Naive B cell (primary cell): Measurements from ENCODE around the gene MINDY4B. TPM values are rescaled to one million over a fixed set of nuclear protein-coding genes. Genes with fewer than 3 reads are reported as not detected.

Source experiments
- ATAC-seq, 2 donors: fragments of 150-1000 bp; cut with Tn5 transposase; 2 replicates each; pipeline ENCODE4 v1.10.0; 2021; ENCODE audit warnings: low read depth in 2 of 2, mild to moderate bottlenecking in 2 of 2, moderate library complexity in 2 of 2
- DNase-seq: peaks from one replicate; pipeline ENCODE4 v3.0.0; 2022
- H3K27ac Mint-ChIP-seq, 6 donors: one replicate each; pipeline ENCODE4 v1.8.0; 2020 to 2022; ENCODE audit warnings: mild to moderate bottlenecking in 6 of 6, mixed read lengths in 6 of 6, moderate library complexity in 5 of 6, inconsistent platforms in 2 of 6
- H3K27me3 Mint-ChIP-seq, 3 donors: one replicate each; pipeline ENCODE4 v1.8.0; 2021 to 2022; ENCODE audit warnings: mixed read lengths in 3 of 3, mild to moderate bottlenecking in 1 of 3
- H3K36me3 Mint-ChIP-seq, 2 donors: one replicate each; pipeline ENCODE4 v1.8.0; 2020 to 2022; ENCODE audit warnings: mixed read lengths in 2 of 2, inconsistent platforms in 1 of 2, mild to moderate bottlenecking in 1 of 2
- H3K4me1 Mint-ChIP-seq, 3 donors: one replicate each; pipeline ENCODE4 v1.8.0; 2020 to 2022; ENCODE audit warnings: mixed read lengths in 3 of 3, inconsistent platforms in 1 of 3, mild to moderate bottlenecking in 1 of 3, moderate library complexity in 1 of 3
- H3K4me3 Mint-ChIP-seq, 8 donors: one replicate each; pipeline ENCODE4 v1.8.0; 2020 to 2022; ENCODE audit warnings: mild to moderate bottlenecking in 8 of 8, mixed read lengths in 8 of 8, moderate library complexity in 8 of 8, inconsistent platforms in 2 of 8
- H3K9me3 Mint-ChIP-seq, 7 donors: one replicate each; pipeline ENCODE4 v1.8.0; 2020 to 2022; ENCODE audit warnings: mixed read lengths in 7 of 7, mild to moderate bottlenecking in 5 of 7, inconsistent platforms in 2 of 7, moderate library complexity in 1 of 7
- polyA plus RNA-seq, 6 donors: library from polyadenylated mRNA; unstranded; fragments of 300-500 nt; fragmentation: Illumina TruSeq; gene quantifications; one replicate each; pipeline ENCODE4 v1.2.3, GENCODE V29; 2021; ENCODE audit warnings: low read depth in 6 of 6

MINDY4B gene
- polyA plus RNA-seq, 6 donors from 2014 or later = not detected

DNA sequence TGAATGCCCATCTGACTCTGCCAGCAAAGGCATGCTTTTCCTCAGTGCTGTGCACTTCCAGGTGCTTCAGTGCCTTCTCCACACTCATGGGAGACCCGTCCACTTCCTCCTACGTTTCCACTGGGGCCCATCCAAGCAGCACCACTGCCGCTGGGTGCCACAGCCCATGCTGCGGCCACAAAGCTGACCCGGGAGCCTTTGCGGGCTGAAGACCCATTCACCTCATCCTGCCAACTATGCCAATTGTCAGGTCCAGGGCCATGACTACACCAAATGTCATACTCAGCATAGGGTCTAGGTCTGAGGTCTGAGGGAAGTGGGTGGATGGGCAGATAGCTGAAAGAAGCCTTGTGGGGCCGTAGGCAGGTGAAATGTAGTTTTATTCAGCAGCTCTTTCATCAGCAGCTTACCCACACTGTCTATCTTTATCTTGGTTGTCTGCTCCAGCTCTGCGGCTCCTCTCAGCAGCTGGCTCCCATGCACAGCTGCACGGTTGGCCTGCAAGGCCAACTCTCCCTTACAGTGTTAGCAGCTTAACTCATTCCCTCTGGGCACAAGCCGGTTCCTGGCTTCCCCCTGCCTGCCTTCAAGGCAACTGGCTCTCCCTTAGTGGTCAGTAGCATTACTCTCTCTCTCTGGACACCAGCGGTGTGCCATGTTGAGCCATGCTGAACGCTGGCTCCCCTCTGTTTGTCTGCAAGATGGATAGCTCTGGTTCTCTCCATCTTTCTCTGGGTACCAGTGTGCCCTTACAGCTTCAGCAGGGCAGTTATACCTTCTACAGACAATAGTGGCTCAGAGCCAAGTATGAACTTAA, 78.6 kb downstream of the MINDY4B start:
- H3K4me3 Mint-ChIP-seq = no peak overlapping the region
- DNase-seq (no peak), ATAC-seq (no peak)
- H3K27me3 Mint-ChIP-seq = peaks cover 12 to 28% (median 16%) of the 10 kb centered on the region in 3 donors
- no peaks in the 10 kb centered on the region for H3K9me3 Mint-ChIP-seq
- H3K36me3 Mint-ChIP-seq = no peaks in the 10 kb centered on the region
- peaks cover 0 to 6% (median 0%) of the 10 kb centered on the region in 3 donors for H3K4me1 Mint-ChIP-seq
- no peak overlapping the region for H3K27ac Mint-ChIP-seq

DNA sequence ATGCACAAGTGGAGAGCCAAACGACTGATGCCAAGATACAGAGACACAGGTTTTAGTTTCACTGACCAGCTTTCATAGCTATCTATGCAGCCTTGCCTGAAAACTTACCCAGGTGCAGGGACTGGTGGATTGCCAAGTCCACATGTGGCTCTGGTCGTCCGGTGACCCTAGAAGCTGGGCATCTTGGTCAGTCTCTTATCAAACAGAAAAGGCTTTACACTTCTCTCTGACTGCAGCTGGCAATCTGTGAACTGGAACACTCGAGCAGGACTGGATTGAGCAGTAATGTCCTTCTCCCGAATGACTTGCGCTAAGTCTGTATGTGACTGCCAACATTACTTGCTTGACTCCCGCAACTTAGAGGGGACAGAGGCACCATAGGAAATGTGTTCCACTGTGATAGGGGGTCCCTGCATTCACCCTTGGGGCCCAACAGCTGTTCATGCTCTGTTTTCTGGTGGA, 79.3 kb downstream of the MINDY4B start:
- no peaks in the 10 kb centered on the region for H3K36me3 Mint-ChIP-seq
- DNase-seq (no peak), ATAC-seq (no peak)
- H3K27ac Mint-ChIP-seq = no peak overlapping the region
- peaks cover 0 to 4% (median 0%) of the 10 kb centered on the region in 3 donors for H3K4me1 Mint-ChIP-seq
- no peaks in the 10 kb centered on the region for H3K9me3 Mint-ChIP-seq
- H3K27me3 Mint-ChIP-seq = peaks cover 12 to 28% (median 16%) of the 10 kb centered on the region in 3 donors
- H3K4me3 Mint-ChIP-seq = no peak overlapping the region

DNA sequence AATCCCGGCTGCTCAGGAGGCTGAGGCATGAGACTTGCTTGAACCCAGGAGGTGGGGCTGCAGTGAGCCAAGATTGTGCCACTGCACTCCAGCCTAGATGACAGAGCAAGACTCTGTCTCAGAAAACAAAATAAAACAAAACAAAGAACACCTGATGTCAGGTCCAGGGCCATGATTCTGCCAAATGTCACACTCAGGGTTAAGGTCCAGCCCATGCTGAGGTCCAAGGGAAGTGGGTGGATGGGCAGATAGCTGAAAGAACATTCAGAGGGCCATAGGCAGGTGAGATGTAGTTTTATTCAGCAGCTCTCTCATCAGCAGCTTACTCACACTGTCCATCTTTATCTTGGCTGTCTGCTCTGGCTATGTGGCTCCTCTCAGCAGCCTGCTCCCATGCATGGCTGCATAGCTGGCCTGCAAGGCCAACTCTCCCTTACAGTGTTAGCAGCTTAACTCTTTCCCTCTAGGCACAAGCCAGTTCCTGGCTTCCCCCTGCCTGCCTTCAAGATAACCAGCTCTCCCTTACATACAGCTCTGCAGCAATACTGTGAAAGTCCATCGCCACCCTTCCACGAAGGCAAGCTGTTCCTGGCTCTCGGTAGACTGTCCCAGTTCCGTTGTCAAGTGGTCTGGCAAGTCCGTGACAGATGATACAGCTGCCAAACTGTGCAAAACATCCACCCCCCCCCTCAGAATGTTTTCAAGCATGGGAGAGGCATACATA, 79.9 kb downstream of the MINDY4B start:
- Mint-ChIP-seq H3K9me3 (no peaks in the 10 kb centered on the region), H3K27me3 (peaks cover 8 to 28% (median 16%) of the 10 kb centered on the region in 3 donors), H3K27ac (peak overlapping the region in 2 of 6 donors; percentile 35 to 43), H3K4me3 (no peak overlapping the region), H3K4me1 (no peaks in the 10 kb centered on the region), H3K36me3 (no peaks in the 10 kb centered on the region)
- DNase-seq (no peak), ATAC-seq (no peak)

DNA sequence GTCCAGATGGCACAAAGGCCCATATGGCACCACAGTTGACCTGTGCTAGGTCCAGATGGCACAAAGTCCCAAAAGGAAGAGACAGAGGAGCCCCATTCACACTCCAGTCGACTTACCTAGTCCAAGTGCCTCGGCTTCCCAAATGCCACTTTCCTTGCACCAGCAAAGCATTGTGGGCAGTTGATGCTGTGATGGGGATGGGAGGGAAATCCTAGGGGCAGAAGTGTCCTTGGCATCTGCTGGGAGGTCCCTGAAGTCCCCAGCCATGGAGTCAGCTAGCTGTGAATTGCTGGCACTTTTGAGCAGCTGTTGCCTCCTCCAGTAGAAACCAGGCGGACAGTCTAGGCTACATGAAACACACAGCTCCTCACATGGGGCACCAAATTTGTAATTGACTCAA, 82.0 kb downstream of the MINDY4B start:
- Mint-ChIP-seq H3K9me3 (no peaks in the 10 kb centered on the region), H3K4me3 (no peak overlapping the region), H3K36me3 (no peaks in the 10 kb centered on the region), H3K4me1 (no peaks in the 10 kb centered on the region), H3K27ac (no peak overlapping the region), H3K27me3 (peaks cover 8 to 20% (median 16%) of the 10 kb centered on the region in 3 donors)
- DNase-seq = no peak
- no peak for ATAC-seq

DNA sequence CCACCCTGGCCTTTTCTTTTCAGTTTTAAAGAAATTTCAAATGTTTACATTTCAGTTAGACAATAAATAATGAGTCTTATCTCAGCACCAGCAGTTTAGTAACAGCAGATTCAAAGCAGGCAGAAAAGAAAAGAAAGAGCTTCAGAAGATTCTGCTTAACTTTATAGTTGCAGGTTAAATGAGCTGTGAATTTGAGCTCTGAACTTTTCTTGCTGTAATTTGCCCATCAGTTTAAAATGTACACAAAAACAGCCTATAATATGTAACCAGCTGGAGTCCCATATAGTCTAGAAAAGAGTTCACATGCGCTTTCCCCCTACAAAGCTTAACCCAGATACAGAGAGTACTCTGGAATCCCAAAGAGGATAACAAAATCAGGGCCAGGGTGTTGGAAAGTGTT, 82.6 kb downstream of the MINDY4B start:
- no peak overlapping the region for H3K4me3 Mint-ChIP-seq
- DNase-seq (no peak), ATAC-seq (no peak)
- H3K9me3 Mint-ChIP-seq = peaks cover 0 to under 1% (median 0%) of the 10 kb centered on the region in 7 donors
- peaks cover 8 to 20% (median 16%) of the 10 kb centered on the region in 3 donors for H3K27me3 Mint-ChIP-seq
- no peaks in the 10 kb centered on the region for H3K36me3 Mint-ChIP-seq
- no peak overlapping the region for H3K27ac Mint-ChIP-seq
- no peaks in the 10 kb centered on the region for H3K4me1 Mint-ChIP-seq

Other genes with a start within 250 kb of the MINDY4B start
- gene ERICH6, start 201.5 kb downstream of the MINDY4B start, polyA plus RNA-seq = under 1 TPM in 2 of 6 donors, not detected in 4; 0.58 to 0.88 TPM
- 100 to 1,000 TPM in 2 of 6 donors, 10 to 100 TPM in 4; 49.7 to 121 (median 78.9) TPM for gene SIAH2, start 142.3 kb downstream of the MINDY4B start, polyA plus RNA-seq
- not detected for gene CLRN1, start 67.3 kb upstream of the MINDY4B start, polyA plus RNA-seq
- gene MED12L, start 180.2 kb upstream of the MINDY4B start, polyA plus RNA-seq = under 1 TPM in 2 of 6 donors, not detected in 4; 0.22 to 0.23 TPM